Hematopoietic multipotent progenitor cell treated with erythropoietin and hydrocortisone succinate and interleukin-3 and kit ligand, for 6 days (in vitro differentiated cells): ENCODE results near the gene NKD1.
"Not testable (repeated sequence)": the region's sequence is repeated elsewhere in the genome, so short reads cannot be mapped to it uniquely, and the experiment has no call there.

Experiments
- DNase-seq: peaks from one replicate; pipeline ENCODE4 v3.0.0-alpha.2; 2015

Gene NKD1

DNA sequence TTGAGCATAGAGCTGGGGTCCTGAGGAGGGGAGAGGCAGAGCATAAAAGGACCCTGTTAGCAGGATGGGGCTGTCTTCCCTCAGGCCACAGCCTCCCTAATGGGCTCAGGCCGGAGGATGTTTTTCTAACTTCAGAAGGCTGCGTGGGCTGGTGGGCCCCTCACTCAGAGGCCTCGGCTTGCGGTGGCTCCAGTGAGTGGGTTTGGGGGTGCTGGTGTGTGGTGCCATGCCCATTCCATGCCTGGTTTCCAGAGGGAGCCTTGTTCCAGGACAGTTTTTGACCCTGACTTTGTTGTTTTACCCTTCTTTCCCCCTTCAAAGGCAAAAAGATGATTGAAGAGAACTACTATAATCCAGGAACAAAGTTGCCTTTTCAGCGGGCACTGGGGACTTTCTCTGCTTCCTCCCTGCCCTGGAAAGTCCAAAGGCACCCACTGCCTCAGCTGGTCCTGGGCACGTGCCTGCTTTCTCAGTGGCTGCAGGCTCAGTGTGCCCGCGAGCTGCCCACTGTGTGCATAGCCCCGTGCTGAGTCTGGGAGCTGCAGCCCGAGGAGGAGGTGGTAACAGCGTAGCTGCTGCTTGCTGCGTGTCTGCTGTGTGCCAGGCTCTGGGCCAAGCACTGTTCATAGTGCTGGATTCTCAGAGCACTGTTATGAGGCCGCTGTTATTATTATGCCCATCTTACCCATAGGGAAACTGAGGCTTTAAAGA, 11.8 kb downstream of the NKD1 start:
- DNase-seq = no peak

DNA sequence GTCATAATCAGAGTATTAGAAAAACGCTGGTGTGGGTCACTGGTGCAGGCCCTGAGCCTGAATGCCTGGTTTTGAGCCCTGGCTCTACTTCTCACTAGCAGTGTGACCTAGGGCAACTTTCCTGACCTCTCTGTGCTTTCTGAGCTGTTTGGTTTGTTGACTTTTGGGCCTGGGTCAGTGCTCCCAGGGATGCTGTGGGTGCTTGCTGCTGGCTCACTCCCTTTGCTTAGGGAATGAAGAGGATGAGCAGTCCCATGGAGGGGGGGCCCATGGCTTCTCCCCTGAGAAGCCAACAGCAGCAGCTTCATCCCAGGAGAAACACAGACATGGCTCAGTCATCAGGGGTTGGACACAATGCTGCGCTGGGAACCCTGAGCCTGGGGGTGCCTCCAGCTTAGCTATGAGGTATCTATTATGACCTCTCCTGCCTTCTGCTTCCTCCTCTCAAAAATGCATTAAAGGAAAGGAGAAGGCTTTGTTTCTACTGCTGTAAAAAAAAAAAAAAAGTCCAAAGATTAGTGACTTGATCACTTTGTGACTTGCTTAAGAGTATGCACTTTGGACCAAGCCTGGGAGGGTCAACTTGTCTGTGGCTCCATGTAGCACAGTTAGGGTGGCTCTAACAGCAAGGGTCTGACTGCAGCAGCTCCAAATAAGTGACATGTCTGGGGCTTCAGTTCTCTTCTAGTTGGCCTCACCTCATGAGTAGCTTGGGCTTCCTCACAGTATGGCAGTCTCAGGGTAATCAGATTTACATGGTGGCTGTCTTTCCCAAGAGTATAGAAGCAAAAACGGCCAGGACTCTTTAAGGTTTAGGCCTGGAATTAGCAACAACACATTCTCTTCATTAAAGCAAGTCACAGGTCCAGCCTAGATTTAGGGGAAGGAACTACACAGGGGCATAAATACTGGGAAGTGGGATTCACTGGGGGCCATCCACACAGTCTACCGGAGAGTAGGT, 13.0 kb downstream of the NKD1 start:
- DNase-seq = no peak

DNA sequence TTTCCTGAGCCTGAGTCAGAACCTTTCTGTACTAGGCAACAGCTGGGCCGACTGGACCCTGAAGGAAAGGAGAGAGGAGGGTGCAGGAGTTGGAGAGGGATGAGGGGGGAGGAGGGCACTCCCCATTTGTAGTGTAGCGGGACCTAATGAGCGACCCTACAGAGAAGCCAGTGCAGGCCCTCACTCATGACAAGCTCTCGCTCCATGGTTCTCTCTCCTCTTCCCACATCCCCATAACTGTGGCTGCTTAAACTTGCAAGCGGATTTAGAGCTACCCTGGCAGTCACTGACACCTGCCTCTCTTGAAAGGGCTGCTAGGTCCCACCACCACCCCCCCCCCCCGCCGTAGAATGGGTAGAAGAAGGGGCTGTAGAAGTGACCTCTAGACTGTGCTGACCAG, 14.5 kb downstream of the NKD1 start:
- no peak for DNase-seq

DNA sequence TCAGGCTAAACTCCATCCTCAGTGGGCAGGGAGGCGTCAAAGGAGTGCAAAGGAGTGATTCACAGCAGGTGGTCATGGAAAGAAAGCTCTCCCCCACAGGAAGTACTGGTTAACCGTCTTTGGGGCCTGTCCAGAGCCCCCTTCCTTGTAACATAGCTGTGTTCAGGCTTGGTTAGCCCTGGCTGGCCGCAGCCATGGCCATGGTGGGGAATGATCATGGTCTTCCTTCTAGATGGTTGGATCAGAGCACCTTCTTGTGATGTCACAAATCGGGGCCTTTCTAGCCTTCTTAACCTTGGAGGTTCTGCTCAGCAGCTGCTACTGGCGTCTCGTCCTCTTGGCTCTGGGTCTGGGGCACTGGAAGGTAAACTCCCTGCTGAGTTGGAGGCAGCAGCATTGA, 15.8 kb downstream of the NKD1 start:
- no peak for DNase-seq

DNA sequence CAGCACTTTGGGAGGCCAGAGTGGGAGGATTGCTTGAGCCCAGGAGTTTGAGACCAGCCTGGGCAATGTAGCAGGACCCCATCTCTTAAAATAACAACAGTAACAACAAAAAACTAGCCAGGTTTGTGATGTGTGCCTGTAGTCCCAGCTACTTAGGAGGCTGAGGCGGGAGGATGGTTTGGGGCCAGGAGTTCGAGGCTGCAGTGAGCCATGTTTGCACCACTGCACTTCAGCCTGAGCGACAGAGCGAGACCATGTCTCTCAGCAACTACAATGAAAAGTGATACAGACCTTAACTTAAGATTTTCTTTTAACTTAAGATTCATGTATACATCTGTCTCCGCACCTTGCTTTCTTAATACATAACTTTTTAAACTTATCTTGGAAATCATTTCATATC, 17.2 kb downstream of the NKD1 start:
- no peak for DNase-seq

DNA sequence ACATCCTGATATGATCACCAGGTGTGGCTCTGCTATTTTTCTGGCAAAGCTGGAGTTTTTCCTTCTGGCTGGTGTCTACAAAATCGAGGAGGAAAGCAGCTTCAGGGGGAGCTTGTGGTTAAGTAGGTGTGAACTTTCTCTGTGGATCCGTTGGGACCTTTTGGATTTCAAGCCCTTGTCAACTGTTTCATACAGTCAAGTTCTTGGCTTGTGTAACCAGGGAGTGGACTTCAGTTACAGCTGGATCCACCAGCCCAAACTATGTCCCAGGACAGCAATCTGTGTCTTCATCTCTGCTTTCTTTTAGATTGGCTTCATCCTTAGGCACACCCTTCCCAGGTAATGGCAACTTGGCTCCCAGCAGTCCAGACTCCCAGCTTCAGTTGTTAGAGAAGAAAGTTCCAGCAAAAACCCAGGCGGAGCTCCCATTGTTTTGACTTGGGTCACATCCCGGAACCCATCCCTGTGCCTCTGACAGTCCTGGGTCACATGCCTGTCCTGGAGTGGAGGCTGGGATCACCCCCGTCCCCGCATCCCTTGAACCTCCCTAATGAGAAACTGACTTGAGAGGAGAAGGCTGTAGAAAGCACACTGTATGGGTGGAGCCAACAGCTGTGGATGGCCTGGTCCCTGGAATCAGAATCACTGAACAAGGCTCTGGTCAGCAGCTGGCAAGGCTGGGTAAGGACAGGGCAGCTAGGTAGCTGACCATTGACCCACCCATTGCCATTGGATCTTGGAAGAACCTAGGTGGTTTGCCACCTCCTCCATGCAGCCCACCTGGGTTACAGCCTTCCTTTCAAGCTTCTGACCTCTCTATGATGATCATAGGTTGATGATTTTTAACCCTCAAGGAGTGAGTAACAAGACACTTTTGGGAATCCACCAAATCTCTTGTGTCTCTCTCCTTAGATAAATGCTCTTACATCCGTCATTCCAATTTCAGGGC, 18.1 kb downstream of the NKD1 start:
- DNase-seq = no peak

DNA sequence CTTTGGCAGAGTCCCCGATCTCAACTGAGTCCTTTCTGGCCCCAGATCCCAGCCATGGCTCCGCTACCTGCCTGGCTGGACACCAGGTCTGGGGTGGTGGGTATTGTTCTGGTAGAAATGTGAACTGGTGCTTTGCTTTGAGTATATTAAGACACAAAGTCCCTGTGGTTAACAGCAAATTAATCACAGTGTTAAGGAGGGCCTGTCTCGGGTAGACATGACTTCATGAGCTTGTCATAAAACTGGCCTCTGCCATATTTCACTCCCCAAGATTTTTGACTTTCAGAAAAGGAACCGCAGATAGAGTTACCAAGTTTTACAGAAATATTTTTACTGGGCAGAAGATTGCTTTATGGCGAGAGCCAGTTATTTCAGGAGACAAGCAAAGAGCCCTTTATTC, 19.5 kb downstream of the NKD1 start:
- no peak for DNase-seq

DNA sequence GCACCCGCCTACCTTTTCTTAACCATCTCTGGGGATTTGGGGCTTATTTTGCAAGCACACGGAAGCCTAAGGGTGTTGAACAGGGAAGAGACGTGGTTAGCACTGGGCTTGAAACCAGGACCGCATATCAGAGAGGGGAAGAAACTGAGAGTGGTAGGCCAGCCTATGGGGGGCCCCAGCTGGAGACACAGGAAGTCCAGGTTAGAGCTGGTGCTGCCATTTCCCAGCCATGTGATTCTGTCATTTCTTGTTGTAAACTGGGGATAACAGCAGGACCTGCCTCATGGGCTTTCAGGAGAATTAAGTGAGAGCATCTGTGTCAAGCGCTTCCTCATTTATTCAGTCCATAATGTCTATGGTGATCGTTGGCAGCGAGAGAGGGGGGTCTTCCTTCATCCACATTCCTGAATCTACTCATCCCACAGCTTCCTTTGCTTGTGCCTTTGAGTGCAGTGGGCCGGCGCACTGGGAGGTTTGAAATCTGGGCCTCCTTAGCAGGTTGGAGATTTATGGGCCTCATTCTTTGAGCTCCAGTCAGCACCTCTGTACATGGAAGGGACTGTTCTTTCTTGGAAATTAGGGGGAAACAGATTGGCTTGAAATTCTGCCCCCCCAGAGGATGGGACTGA, 20.1 kb downstream of the NKD1 start:
- no peak for DNase-seq

DNA sequence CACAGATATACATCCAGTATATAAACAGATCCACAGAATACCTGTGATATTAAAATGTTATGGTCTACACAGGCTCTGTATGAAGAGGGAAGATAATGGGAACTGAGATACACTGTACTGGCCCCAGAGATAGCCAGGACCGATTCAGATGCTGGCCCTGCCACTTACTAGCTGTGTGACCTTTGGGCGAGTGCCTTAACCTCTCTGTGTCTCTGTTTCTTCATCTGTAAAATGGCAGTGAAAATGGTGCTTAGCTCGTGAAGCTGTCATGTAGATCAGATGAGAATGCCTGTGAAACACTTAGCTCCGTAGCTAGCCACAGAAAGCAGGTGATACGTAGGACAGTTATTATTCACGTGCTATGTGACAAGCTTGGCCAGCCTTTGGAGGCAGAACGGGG, 22.2 kb downstream of the NKD1 start:
- no peak for DNase-seq

DNA sequence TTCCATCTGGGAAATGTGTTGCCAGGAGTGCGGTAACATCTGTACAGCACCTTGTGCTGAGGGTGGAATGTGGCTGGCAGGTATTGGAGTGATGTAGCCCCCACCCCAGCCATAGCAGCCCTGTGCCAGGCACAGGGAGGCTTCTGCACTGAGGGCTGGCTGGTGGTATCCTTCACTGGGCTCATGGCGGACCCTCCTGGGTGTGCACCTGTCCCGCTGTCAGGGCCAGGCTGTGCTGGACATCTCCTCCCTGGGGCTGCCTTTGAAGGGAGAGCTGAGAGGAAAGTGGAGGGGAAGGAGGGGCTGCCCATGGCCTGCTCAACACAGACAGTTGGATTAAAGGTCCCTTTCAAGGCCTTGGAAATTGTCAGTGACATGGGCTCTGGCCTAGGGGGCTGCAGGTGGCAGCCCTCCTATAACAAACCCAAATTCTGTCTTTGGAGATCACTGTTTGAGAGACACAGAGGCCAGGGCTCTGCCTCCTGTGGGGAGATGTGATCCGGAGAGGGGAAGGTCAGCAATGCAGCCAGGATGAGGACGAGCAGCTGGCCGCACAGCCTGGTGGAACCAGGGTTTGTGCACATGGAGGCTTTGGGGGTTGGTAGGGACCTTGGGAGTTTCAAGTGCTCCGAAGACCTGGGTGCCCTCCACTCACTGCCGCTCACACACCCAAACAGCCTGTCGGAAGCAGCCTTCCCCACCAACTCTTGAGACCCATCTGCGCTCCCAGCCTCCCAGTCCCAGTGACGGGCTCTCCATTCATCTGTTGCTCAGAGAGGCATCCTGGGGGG, 22.8 kb downstream of the NKD1 start:
- DNase-seq = no peak

DNA sequence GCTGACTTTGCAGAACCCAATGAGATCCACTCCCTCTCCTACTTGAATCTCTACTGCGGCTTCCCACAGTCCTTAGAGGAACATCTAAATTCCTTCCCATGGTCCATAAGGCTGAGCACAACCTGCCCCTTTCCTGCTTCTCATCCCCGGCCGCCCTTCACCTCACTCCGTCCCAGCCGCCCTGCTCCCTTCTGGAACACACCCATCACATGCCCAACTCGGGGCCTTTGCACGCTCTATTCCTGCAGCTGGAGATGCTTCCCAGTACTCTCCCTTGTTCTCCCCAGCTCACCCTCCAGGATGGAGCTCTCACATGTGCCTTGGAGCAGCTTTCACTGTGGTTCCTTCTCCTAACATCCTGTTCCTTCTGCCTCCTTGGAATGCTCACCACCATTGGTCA, 23.6 kb downstream of the NKD1 start:
- no peak for DNase-seq

DNA sequence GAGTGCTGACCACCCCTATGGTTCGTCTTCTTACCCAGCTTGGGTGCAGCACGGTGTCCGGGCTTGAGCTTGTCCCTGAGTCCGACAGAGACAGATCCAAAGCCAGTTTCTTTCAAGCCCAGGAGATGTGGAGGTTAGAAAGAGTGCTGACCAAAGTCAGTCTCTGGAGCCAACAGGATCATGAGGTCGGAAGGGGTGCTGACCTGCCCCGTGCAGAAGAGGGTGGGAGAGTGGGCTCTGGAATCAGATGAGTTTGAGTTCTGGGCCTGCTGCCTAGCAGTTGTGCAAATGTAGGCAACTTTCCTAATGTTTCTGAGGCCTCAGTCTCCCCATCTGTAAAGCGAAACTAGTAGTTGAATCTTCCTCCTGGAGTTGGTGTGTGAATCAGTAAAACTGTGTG, 24.5 kb downstream of the NKD1 start:
- DNase-seq = no peak

DNA sequence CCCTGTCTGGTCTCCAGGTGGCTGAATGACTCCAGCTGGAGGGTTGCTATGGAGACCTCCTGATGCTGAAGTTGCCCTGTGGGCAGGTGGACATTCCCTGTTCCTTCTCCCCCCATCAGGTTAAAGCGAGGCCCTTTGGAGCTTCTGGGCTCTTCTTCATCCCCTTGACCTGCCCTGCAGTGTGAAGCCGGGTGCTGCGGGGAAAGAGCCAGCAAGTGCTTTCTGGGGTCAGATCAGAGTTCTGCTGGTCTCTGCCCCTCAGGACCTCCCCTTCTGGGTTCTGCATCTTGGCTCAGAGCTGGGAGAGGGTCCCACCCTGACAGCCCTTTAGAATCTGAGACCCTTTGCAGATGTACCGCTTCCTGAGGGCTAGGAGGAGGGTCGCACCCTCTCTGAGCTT, 25.1 kb downstream of the NKD1 start:
- DNase-seq = no peak

DNA sequence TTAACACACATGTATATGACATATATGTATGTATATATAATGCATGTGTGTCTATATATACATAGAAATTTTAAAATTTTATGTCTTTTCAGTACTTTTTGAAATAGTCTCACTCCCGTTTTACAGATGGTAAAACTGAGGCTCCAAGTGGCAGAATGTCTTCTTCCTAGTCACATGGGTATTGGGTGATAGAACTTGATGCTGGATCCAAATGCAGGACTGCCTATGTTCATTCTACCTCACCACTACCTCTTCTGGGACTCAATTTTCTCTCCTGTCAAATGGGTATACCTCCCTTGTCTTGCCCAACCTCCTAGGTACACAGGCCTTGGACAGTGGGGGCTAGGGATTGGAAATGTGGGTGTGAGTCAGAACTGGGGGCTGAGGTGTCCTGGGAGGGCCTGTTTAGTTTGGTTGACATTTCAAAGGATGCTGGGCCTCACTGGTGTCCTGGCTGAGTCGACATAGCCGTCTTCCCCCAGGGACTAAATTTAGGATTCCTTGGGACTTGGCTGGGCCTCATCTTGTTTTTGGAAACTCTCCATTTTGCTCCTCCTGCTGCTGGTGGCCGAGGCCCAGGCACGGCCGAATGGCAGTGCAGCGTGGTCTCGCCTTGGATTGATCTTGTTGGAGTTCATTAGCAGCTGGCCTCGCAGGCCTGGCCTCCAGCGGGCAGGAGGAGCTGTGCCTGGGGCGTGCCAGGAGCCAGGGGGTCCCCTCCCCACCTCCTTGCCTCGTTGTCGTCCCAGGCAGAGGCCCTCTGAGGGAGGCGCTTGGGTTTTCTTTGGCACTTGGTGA, 25.9 kb downstream of the NKD1 start:
- DNase-seq = no peak

DNA sequence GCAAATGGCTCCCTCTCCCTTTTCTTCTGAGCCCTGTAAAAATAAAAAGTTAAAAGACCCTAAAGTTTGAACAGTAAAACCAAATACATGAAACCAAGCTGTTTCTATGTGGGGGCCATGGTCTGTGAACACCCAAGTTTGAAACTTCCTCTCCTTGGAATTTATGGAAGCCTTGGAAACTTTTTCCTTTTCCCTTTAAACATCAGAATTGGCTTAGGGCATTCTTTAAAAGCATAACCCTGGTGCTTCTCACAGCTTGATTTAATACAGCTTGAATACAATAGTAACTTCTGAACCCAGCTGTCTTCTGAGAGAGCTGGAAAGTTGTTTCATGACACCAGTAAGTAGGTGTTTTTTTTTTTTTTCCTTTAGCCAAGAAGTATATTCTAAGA, 26.5 kb downstream of the NKD1 start:
- no peak for DNase-seq

DNA sequence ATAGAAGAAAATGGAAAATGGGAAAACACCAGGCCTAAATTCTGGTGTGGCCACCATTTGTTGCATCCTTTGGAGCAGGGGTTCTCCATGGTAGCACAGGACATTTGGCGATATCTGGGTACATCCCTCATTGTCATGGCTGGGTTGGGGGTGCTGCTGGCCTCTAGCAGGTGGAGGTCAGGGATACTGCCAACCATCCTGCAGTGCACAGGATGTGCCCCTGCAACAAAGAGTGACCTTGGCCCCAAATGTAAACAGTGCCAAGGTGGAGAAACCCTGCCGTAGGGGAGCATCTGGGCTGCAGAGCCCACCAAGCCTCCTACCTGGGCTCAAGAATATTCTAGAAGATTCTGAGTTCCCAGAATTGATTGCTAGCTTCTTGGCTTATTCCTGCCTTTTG, 27.5 kb downstream of the NKD1 start:
- no peak for DNase-seq

DNA sequence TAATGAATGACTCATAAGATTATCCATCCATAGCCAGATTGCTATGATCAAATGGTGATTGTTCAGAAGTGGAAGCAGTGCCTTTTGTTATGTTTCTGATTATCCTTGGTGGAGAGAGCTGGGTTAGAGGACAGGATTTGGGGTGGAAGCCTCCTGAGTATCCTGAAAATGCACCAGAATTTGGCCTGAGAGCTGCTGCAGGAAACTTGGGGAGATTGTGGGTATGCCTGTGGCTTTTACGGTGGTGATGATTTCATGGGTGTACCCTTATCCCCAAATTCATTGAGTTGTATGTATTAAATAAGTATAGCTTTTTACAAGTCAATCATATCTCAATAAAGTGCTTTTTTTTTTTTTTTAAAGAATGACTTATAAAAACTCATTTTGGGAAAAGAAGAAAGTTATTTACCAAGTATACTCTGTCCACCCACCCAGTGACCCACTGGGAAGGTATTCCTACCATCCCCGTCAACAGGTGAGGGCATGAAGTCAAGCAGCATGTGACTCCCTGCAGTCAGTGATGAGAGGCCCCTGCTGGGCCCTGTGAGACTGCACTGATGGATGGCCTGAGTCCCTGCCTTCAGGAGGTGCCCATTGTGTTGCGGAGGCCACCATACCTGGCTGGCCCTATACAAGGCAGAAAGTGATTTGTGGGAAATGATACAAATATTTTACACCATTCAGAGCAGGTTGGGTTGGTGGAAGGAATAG, 28.4 kb downstream of the NKD1 start:
- no peak for DNase-seq

DNA sequence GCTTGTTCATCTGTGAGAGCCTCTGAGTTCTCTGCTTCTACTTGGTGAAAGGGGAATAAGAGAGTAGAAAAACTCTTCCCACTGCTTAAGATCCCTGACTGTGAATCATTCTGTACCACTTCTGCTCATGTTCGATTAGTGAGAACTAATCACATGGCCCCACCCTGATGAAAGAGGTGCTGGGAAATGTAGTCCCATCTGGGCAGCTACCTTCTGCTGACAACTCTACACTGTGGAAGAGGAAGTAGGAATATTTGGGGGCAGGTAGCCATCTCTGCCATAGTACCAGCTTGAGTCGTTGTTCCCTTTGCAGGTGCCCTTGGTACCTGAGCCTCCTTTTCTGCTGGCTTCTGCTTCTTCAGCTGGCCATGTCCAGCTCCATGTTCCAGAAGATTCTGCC, 29.9 kb downstream of the NKD1 start:
- DNase-seq = no peak

DNA sequence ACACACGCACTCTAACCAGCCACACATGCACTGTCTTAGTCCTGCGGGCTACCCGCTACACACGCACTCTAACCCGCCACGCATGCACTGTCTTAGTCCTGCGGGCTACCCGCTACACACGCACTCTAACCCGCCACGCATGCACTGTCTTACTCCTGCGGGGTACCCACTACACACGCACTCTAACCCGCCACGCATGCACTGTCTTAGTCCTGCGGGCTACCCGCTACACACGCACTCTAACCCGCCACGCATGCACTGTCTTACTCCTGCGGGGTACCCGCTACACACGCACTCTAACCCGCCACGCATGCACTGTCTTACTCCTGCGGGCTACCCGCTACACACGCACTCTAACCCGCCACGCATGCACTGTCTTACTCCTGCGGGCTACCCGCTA, 31.2 kb downstream of the NKD1 start:
- DNase-seq = not testable (repeated sequence)

DNA sequence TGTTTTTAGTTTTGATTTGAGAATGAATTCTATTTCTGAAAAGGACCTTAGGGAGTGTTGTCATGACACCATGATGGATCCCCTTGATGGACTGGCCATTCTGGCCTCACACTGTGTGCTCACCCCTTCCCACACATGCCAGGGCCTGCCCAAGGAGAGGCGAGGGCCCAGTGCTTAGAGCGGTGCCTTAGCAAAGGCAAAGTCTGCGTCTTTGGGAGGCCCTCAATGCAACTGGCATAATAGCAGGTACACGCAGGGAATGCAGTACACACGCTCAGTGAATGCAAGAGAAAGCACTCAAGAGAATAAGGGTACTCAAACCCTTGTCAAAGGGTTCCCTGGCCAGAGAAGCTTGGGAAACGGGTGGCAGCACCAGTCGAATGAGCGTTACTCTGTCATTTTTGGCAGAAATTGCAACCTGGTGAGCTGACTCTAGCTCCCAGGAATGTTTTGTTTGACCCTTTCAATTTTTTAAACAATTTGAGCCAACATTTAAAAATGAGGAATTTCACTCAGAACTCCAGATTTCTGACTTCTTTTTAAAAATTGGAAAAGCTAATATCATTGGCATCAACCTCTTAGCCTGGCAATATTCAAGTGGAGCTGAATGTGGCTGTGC, 32.1 kb downstream of the NKD1 start:
- no peak for DNase-seq
